H1 (cell line): ENCODE measurements around the gene SLC16A9. TPM values are rescaled to one million over a fixed set of nuclear protein-coding genes. Genes with fewer than 3 reads are reported as not detected.

Experiments
- SAP30 ChIP-seq: fragments of 300-600 bp; sonication (generic); IDR thresholded peaks from 2 replicates; pipeline ENCODE4 v1.7.1; 2012; ENCODE audit warnings: low read length, moderate library complexity, mild to moderate bottlenecking, inconsistent platforms; ENCODE audit not compliant: insufficient read depth, insufficient replicate concordance
- SIN3A ChIP-seq, 2 experiments: IDR thresholded peaks in 1 of 2; conservative IDR thresholded peaks in 1 of 2; 2 replicates each; pipeline ENCODE4 v1.6.1; 2011 to 2012; ENCODE audit warnings: low read length in 2 of 2, improper control_type of control experiment in 1 of 2, low read depth in 1 of 2, mild to moderate bottlenecking in 1 of 2
- polyA plus RNA-seq, 7 experiments: library from polyadenylated mRNA; depleted of rRNA in 3 of 7; stranded (reverse) in 5 of 7; unstranded in 2 of 7; fragments of >200 nt in 5 of 7; fragments of 200-250 nt in 2 of 7; gene quantifications; 1 replicate in 5 of 7; 2 replicates in 1 of 7; 4 replicates in 1 of 7; pipeline versions ENCODE4 v1.2.1 to v1.2.3, GENCODE V29; 2011 to 2013; ENCODE audit warnings: missing spikeins in 2 of 7, mixed read lengths in 2 of 7
- total RNA-seq: library from RNA; stranded (reverse); fragmentation: NEBNext Ultra II Directional; extraction: Animal tissue kit (Norgen Biotek cat#: 25700); gene quantifications from 2 replicates; pipeline ENCODE4 v1.2.1, GENCODE V29; 2021

The SLC16A9 gene
- total and polyA plus RNA-seq, 2 of the 8 experiments (the other 6 are each of a cell fraction or from before 2014, with no cell fraction given), result 11.2 to 20.5 TPM

DNA sequence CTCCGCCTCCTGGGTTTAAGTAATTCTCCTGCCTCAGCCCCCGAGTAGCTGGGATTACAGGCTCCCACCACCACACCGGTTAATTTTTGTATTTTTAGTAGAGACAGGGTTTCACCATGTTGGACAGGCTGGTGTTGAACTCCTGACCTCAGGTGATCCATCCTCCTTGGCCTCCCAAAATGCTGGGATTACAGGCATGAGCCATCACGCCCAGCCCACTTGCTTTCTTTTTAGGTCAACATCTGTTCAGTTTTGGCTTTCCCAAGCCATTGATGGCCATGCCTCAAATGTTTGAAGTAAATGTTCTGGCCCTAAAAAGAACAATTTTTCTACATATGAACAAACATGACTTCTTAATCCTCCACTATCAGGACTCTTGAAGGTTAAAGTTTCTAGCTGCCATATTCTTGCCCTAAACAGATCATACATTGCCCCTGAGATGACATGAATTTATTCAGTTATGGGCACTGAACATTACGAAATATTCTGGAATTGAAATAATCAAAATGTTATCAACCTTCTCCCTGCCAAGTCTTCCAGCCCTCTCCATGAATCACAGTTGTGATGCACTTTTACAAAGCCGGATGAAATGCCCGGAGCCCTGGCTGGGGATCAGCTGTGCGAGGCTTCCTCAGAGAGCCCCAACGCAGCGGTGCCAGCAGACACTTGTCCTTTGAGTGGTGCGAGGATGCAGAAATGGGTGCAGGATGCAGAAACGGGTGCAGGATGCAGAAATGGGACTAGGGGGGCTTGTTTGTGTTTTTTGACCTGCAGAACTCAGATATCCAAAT lies 40.7 kb upstream of the SLC16A9 start (continued):
- TF ChIP-seq SIN3A (conservative IDR thresholded peaks at IDR 0.05 in 1 of 2, IDR thresholded peaks at IDR 0.05 in 1 of 2; ENCODE audit: low read depth in 1 of 2, low read length in 2 of 2) (no peak), SAP30 (no peak)
